OCI-LY7 (cell line): ENCODE measurements around the gene MITD1.

Experiments
- EZH2phosphoT487 ChIP-seq: fragments of 200-600 bp; sonication (generic); IDR thresholded peaks from 2 replicates; pipeline ENCODE4 v1.6.1; 2018; ENCODE audit warnings: low read depth, borderline replicate concordance, mild to moderate bottlenecking, mixed run types, antibody characterized with exemption, low read length, moderate library complexity, mixed read lengths
- TF ChIP-seq, protein P1 (sequence below): fragments of 200-600 bp; sonication (generic); conservative IDR thresholded peaks from 2 replicates; pipeline ENCODE4 v1.5.1; 2014; ENCODE audit warnings: mild to moderate bottlenecking, antibody characterized with exemption, low read length, moderate library complexity, mixed read lengths

DNA sequence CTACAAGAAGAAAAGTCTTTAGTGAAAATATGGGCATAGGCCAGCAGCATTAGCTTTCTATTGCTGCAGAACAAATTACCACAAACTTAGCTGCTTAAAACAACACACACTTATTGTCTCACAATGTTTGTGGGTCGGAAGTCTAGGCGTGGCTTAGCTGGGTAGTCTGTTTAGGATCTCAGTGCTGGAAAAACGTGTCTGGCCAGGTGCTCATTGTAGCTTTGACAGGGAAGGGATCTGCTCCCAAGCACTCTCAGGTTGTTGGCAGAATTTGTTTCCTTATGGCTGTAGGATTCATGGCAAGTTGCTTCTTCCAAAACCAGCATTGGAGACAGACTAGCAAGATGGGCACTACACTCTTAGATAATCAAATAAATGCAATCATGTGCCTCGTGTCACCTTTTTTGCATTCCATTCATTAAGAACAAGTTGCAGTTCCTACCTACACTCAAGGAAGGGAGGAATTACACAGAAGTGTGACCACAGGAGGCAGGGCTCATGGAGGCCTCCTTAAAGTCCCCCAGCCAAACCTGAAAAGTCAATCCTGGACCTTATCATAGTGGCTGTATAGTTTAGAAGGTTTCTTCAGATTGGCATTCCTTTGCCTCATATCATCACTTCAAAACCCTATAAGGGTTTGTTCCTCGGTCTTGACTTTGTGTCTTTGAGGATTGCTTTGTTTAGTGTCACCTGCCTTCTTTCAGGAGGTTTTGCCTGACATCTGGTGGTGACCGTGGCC lies 17.4 kb upstream of the MITD1 start:
- TF ChIP-seq, protein P1, sequence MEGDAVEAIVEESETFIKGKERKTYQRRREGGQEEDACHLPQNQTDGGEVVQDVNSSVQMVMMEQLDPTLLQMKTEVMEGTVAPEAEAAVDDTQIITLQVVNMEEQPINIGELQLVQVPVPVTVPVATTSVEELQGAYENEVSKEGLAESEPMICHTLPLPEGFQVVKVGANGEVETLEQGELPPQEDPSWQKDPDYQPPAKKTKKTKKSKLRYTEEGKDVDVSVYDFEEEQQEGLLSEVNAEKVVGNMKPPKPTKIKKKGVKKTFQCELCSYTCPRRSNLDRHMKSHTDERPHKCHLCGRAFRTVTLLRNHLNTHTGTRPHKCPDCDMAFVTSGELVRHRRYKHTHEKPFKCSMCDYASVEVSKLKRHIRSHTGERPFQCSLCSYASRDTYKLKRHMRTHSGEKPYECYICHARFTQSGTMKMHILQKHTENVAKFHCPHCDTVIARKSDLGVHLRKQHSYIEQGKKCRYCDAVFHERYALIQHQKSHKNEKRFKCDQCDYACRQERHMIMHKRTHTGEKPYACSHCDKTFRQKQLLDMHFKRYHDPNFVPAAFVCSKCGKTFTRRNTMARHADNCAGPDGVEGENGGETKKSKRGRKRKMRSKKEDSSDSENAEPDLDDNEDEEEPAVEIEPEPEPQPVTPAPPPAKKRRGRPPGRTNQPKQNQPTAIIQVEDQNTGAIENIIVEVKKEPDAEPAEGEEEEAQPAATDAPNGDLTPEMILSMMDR, result no peak
- no peak for TF ChIP-seq EZH2phosphoT487
